Lung (tissue), 12 donors: Measurements from ENCODE around the gene PARP9. TPM values are rescaled to one million over a fixed set of nuclear protein-coding genes. Genes with fewer than 3 reads are reported as not detected.

Experiments
- ATAC-seq: fragments of 200-7000 bp; cut with Tn5 transposase; one replicate; pipeline ENCODE4 v1.9.1; 2020; ENCODE audit warnings: moderate number of reproducible peaks; ENCODE audit not compliant: insufficient read depth, low FRiP score
- DNase-seq, 3 donors: peaks; one replicate each; pipeline ENCODE4 v3.0.0-alpha.2; 2013 to 2017
- H3K27ac ChIP-seq, 2 donors: one replicate each; pipeline ENCODE4 v1.5.1; 2013; ENCODE audit warnings: mild to moderate bottlenecking in 2 of 2, moderate library complexity in 2 of 2, control low read depth in 1 of 2, inconsistent platforms in 1 of 2, low read depth in 1 of 2, low read length in 1 of 2
- H3K27me3 ChIP-seq, 3 donors: one replicate each; pipeline ENCODE4 v1.5.1; 2013; ENCODE audit warnings: low read length in 2 of 3; ENCODE audit not compliant: control insufficient read depth in 3 of 3, insufficient read depth in 3 of 3
- H3K36me3 ChIP-seq, 4 donors: one replicate each; pipeline ENCODE4 v1.5.1; 2013; ENCODE audit warnings: low read length in 4 of 4, mild to moderate bottlenecking in 1 of 4, moderate library complexity in 1 of 4; ENCODE audit not compliant: control insufficient read depth in 4 of 4, insufficient read depth in 4 of 4
- H3K4me1 ChIP-seq, 5 donors: one replicate each; pipeline ENCODE4 v1.5.1; 2013; ENCODE audit warnings: low read length in 5 of 5, mild to moderate bottlenecking in 2 of 5, moderate library complexity in 1 of 5; ENCODE audit not compliant: control insufficient read depth in 5 of 5, insufficient read depth in 5 of 5
- H3K4me3 ChIP-seq: one replicate; pipeline ENCODE4 v1.5.1; 2013; ENCODE audit warnings: mild to moderate bottlenecking, control low read depth, moderate library complexity
- H3K9ac ChIP-seq, 2 donors: one replicate each; pipeline ENCODE4 v1.5.1; 2013; ENCODE audit warnings: low read length in 2 of 2, control low read depth in 1 of 2; ENCODE audit not compliant: insufficient read depth in 1 of 2
- H3K9me3 ChIP-seq, 4 donors: one replicate each; pipeline ENCODE4 v1.5.1; 2013; ENCODE audit warnings: low read length in 3 of 4, mild to moderate bottlenecking in 1 of 4, moderate library complexity in 1 of 4; ENCODE audit not compliant: control insufficient read depth in 4 of 4, insufficient read depth in 3 of 4
- CTCF ChIP-seq: IDR thresholded peaks from 2 replicates; pipeline ENCODE4 v1.5.1; 2012; ENCODE audit warnings: mild to moderate bottlenecking; ENCODE audit errors: control extremely low read depth, extremely low read depth
- WGBS, 2 donors: extraction: QIAGEN DNeasy Blood & Tissue Kit; methylation state at CpG; one replicate each; pipeline ENCODE4 v1.1.7; 2013; 5-methylcytosine and 5-hydroxymethylcytosine counted together
- polyA plus RNA-seq, 2 donors: library from polyadenylated mRNA; stranded (reverse); fragments of 200-250 nt; gene quantifications; one replicate each; pipeline ENCODE4 v1.2.1, GENCODE V29; 2013
- total RNA-seq, 2 donors: library from RNA; depleted of rRNA in 1 of 2; stranded (reverse); fragments of >200 nt in 1 of 2; gene quantifications; one replicate each; pipeline ENCODE4 v1.2.1, GENCODE V29; 2014 to 2021
- donor health status: control.
- donor health status: control.
- donor health status: Bipolar disorder and iron deficiency.
- donor health status: healthy.
- donor health status: DM: yes; HTN: yes; CAD: no.

Gene PARP9
- total and polyA plus RNA-seq, 4 donors: 31.7 to 57.0 (median 41.5) TPM

GRCh38 chr3:122520861-122521260, 43.2 kb downstream of the PARP9 start:
- Histone ChIP-seq H3K36me3 (no peaks in the 10 kb centered on the region), H3K27ac (no peak overlapping the region), H3K4me1 (no peaks in the 10 kb centered on the region), H3K9ac (no peak overlapping the region), H3K9me3 (no peaks in the 10 kb centered on the region), H3K4me3 (no peak overlapping the region), H3K27me3 (no peaks in the 10 kb centered on the region)
- DNase-seq: no peak
- no peak for ATAC-seq
- 82 to 90% methylated on average over 4 of the region's 4 CpGs for WGBS, 2 donors
- no peak for TF ChIP-seq CTCF

DNA sequence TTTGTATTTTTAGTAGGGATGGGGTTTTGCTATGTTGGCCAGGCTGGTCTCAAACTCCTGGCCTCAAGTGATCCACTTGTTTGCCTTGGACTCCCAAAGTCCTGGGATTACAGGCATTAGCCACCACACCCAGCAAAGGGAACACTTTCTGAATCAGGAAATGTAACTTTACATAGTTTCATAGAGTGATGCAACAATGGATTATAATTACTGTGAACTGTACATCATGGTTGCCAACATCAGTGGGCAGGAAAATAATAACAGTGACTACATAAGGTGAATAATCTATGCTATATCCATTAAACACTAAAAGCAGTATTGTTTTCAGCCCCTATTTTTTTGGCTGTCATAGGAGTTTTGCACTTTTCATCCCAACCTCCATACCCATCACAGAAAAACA, 44.4 kb downstream of the PARP9 start:
- Histone ChIP-seq H3K4me3 (no peak overlapping the region), H3K4me1 (no peaks in the 10 kb centered on the region), H3K9me3 (no peaks in the 10 kb centered on the region), H3K36me3 (no peaks in the 10 kb centered on the region), H3K9ac (no peak overlapping the region), H3K27ac (no peak overlapping the region), H3K27me3 (no peaks in the 10 kb centered on the region)
- no peak for TF ChIP-seq CTCF
- ATAC-seq (no peak), DNase-seq (no peak)

GRCh38 chr3:122516846-122517360, 47.2 kb downstream of the PARP9 start:
- DNase-seq (no peak), ATAC-seq (no peak)
- no peaks in the 10 kb centered on the region for H3K27me3 ChIP-seq
- no peak overlapping the region for H3K27ac ChIP-seq
- no peaks in the 10 kb centered on the region for H3K36me3 ChIP-seq
- TF ChIP-seq CTCF: no peak
- H3K9ac ChIP-seq: no peak overlapping the region
- H3K4me1 ChIP-seq: peaks cover 3 to 15% (median 8%) of the 10 kb centered on the region in 5 donors
- 92 to 95% methylated on average over 6 of the region's 6 CpGs for WGBS, 2 donors
- H3K9me3 ChIP-seq: no peaks in the 10 kb centered on the region
- no peak overlapping the region for H3K4me3 ChIP-seq

- TF ChIP-seq CTCF: no peak
- DNase-seq (no peak), ATAC-seq (no peak)
- WGBS, 2 donors: 95 to 96% methylated on average over 3 of the region's 3 CpGs
- no peaks in the 10 kb centered on the region for H3K27me3 ChIP-seq
- H3K36me3 ChIP-seq: no peaks in the 10 kb centered on the region
- no peaks in the 10 kb centered on the region for H3K9me3 ChIP-seq
- no peak overlapping the region for H3K4me3 ChIP-seq
- H3K9ac ChIP-seq: no peak overlapping the region
- H3K27ac ChIP-seq: no peak overlapping the region
- peaks cover 3 to 20% (median 14%) of the 10 kb centered on the region in 5 donors for H3K4me1 ChIP-seq
Observed at GRCh38 chr3:122515870-122516269, 48.2 kb downstream of the PARP9 start.
